OCI-LY3 (cell line): Measurements from ENCODE around the gene VPS41.
A peak's percentile ranks its signal among the peaks of the same experiment; 100 is the strongest.

Experiments used
- H2AFZ ChIP-seq: fragments of 200-600, 300-600 bp; shearing (Covaris generic); 2 replicates; pipeline ENCODE4 v1.6.0; 2014; ENCODE audit warnings: antibody characterized with exemption, low read depth, low read length
- H3K27ac ChIP-seq: fragments of 200-600, 300-600 bp; sonication (generic); 2 replicates; pipeline ENCODE4 v1.5.1; 2014; ENCODE audit warnings: mild to moderate bottlenecking, low read length, moderate library complexity, mixed read lengths
- H3K27me3 ChIP-seq: fragments of 200-600, 300-600 bp; sonication (generic); 2 replicates; pipeline ENCODE4 v1.6.1; 2014; ENCODE audit warnings: low read depth, low read length, mixed read lengths
- H3K36me3 ChIP-seq: fragments of 200-600, 300-600 bp; sonication (generic); replicated peaks from 2 replicates; pipeline ENCODE3; 2014; ENCODE audit warnings: low read depth, low read length, mixed read lengths
- H3K4me1 ChIP-seq: fragments of 300-600, 200-600 bp; sonication (generic); 2 replicates; pipeline ENCODE4 v1.6.1; 2014; ENCODE audit warnings: low read length, mixed read lengths
- H3K4me2 ChIP-seq: fragments of 200-600, 300-600 bp; sonication (generic); 2 replicates; pipeline ENCODE4 v1.6.1; 2014; ENCODE audit warnings: low read length, mixed read lengths
- H3K4me3 ChIP-seq: fragments of 300-600, 200-600 bp; sonication (generic); 2 replicates; pipeline ENCODE4 v1.5.1; 2014; ENCODE audit warnings: antibody characterized with exemption, mild to moderate bottlenecking, low read length, moderate library complexity
- H3K79me2 ChIP-seq: fragments of 300-600, 200-600 bp; shearing (Covaris generic); 2 replicates; pipeline ENCODE4 v1.6.1; 2014; ENCODE audit warnings: mild to moderate bottlenecking, low read length, mixed read lengths
- H3K9ac ChIP-seq: fragments of 300-600, 200-600 bp; shearing (Covaris generic); 2 replicates; pipeline ENCODE4 v1.6.0; 2014; ENCODE audit warnings: mild to moderate bottlenecking, low read length, moderate library complexity
- H3K9me3 ChIP-seq: fragments of 200-600, 300-600 bp; shearing (Covaris generic); 2 replicates; pipeline ENCODE4 v1.6.1; 2014; ENCODE audit warnings: low read length, mixed read lengths; ENCODE audit not compliant: insufficient read depth
- H4K20me1 ChIP-seq: fragments of 200-600, 300-600 bp; sonication (generic); 2 replicates; pipeline ENCODE4 v1.6.1; 2016; ENCODE audit warnings: low read length, mixed read lengths; ENCODE audit not compliant: insufficient read depth
- CTCF ChIP-seq: fragments of 200-600, 300-600 bp; sonication (generic); IDR thresholded peaks from 2 replicates; pipeline ENCODE4 v1.5.1; 2014; ENCODE audit warnings: antibody characterized with exemption, low read length, low read depth
- EZH2phosphoT487 ChIP-seq: fragments of 200-600 bp; shearing (Covaris generic); IDR thresholded peaks from 2 replicates; pipeline ENCODE4 v1.6.1; 2018; ENCODE audit warnings: antibody characterized with exemption, mixed run types, low read depth

Gene VPS41

GRCh38 chr7:38728145-38728544, 180.8 kb downstream of the VPS41 start:
- TF ChIP-seq CTCF (no peak), EZH2phosphoT487 (no peak)
- H3K27ac ChIP-seq: no peak overlapping the region
- H3K9ac ChIP-seq: no peak overlapping the region
- no peak overlapping the region for H3K4me3 ChIP-seq
- H4K20me1 ChIP-seq: no peaks in the 10 kb centered on the region
- no peaks in the 10 kb centered on the region for H3K9me3 ChIP-seq
- peaks cover 26% of the 10 kb centered on the region for H3K36me3 ChIP-seq
- no peak overlapping the region for H3K4me2 ChIP-seq
- no peak overlapping the region for H2AFZ ChIP-seq
- no peaks in the 10 kb centered on the region for H3K4me1 ChIP-seq
- no peaks in the 10 kb centered on the region for H3K27me3 ChIP-seq
- H3K79me2 ChIP-seq: no peaks in the 10 kb centered on the region

DNA sequence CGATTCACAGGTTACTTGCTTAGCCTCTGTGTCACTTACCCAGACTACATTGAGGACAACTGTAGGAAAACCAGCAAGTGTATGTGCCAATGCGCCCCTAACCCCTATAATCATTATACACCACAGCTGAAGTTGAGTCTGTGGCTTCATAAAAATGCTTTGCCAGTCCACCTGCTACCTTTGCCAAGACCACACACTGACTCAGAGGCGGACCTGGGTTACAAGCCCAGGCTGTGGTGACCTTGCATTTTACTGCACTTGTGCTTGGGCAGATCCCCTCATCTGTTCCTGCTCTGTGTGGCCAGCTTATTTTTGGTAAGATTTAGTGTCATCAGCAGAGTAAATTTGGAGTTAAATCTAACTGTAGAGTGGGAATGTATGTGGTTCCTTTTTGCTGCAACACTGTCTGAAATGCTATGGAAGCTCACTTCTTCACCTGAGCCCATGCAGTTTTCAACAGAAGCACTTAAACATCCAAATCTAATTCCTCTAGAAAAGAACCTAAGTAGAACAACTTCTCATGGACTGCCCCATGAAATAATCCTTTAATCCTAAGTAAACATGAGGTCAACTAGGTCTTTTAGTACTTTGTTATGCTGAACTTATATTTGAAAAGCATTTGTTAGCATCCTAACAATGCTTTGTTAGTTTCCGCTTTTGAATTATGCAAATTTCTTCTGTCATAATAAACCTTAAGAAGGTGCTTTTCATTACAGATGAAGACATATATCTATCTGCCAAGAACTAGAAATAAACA, 181.6 kb downstream of the VPS41 start:
- no peaks in the 10 kb centered on the region for H3K27me3 ChIP-seq
- no peaks in the 10 kb centered on the region for H3K79me2 ChIP-seq
- no peak overlapping the region for H3K27ac ChIP-seq
- no peak overlapping the region for H2AFZ ChIP-seq
- H4K20me1 ChIP-seq: no peaks in the 10 kb centered on the region
- no peak for TF ChIP-seq EZH2phosphoT487
- no peak for TF ChIP-seq CTCF
- no peak overlapping the region for H3K9ac ChIP-seq
- H3K9me3 ChIP-seq: no peaks in the 10 kb centered on the region
- peaks cover 26% of the 10 kb centered on the region for H3K36me3 ChIP-seq
- no peaks in the 10 kb centered on the region for H3K4me1 ChIP-seq
- H3K4me3 ChIP-seq: no peak overlapping the region
- H3K4me2 ChIP-seq: no peak overlapping the region

GRCh38 chr7:38723327-38723726, 185.7 kb downstream of the VPS41 start:
- Histone ChIP-seq H3K9me3 (no peaks in the 10 kb centered on the region), H3K79me2 (no peaks in the 10 kb centered on the region), H3K27me3 (no peaks in the 10 kb centered on the region), H2AFZ (no peak overlapping the region), H3K4me3 (no peak overlapping the region), H3K36me3 (peaks cover 30% of the 10 kb centered on the region), H3K4me1 (no peaks in the 10 kb centered on the region), H4K20me1 (no peaks in the 10 kb centered on the region), H3K4me2 (no peak overlapping the region), H3K9ac (no peak overlapping the region), H3K27ac (no peak overlapping the region)
- TF ChIP-seq CTCF (no peak), EZH2phosphoT487 (no peak)

DNA sequence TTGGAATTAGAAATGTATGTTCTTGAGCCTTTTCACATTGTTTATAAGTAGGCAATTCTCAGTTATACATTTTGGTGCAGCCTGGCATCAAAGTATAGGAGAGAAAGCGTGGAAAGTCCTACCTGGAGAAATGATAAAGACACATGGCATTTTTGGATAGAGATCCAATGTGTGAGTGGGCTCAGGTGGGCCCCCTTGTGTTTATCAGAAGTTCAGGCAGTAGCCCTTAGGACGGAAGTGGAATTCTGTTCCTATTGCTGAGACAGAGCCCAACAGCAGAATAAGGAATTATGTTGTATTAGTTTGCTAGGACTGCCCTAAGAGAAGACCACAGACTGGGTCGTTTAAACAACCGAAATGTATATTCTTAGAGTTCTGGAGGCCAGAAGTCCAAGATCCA, 192.6 kb downstream of the VPS41 start:
- H3K4me1 ChIP-seq: no peaks in the 10 kb centered on the region
- no peaks in the 10 kb centered on the region for H4K20me1 ChIP-seq

More for the DNA sequence above, 192.6 kb downstream of the VPS41 start:
- no peaks in the 10 kb centered on the region for H3K27me3 ChIP-seq
- no peak overlapping the region for H3K4me2 ChIP-seq
- no peak overlapping the region for H3K27ac ChIP-seq
- peaks cover 7% of the 10 kb centered on the region for H3K36me3 ChIP-seq
- H2AFZ ChIP-seq: no peak overlapping the region
- H3K4me3 ChIP-seq: no peak overlapping the region
- TF ChIP-seq CTCF (peak; percentile 18; the same call in 1 of the 2 replicates), EZH2phosphoT487 (no peak)
- no peaks in the 10 kb centered on the region for H3K79me2 ChIP-seq
- no peaks in the 10 kb centered on the region for H3K9me3 ChIP-seq
- no peak overlapping the region for H3K9ac ChIP-seq
